ENCODE measurements around the gene SLC27A3.

The SLC27A3 gene

GRCh38 chr1:153774780-153775457, at the start of gene SLC27A3:
Gene SLC27A3 (plus strand): TSS chr1:153775407. CDS start chr1:153775498, 91 bp downstream.
- DNase-seq (ENCODE audit: low spot score): peak; percentile 72

DNA sequence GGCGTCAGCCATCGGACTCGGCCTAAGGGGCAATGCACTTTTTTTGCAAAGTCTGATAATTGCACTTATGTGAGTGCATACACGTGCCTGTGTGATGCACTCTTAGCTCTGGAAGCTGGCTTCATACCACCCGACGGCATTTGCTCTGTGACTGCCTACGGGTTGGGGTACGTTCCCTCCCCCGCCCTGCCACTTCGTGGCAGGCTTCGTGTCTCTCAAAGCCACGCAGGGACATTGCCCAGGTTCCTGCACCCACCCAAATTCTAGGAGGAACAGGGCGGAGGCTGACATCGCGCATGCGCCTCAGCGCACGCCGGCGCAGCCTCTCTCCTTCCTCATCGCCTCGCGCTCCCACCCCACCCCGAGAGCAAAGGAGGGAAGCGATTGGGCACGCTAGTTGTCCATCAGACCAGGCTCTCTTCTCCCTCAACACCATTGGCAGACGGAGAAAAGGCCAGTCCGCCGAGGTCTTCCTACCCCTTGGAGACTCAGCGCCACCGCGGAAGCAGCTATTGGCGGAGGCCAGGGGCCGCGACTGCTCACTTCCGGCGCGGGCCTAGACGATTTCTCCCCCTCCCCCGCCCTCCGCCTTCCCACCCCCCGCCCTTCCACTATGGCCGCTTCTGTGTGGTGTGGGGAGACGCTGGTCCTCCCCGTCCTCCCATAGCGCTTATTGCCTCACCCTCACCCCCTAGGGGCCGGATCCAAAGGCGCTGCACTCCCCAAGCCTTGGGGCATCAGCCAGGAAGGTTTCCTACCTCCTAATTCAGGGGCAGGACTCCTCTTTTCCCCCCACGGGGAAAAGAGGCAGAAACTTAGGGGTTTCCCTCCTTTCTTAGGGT, 47.5 kb upstream of the SLC27A3 start, which contains the start of gene INTS3:
Gene INTS3, plus strand, starts transcription at position 588 of the 842 bp plus-strand sequence. CDS start 585 bp downstream, outside the sequence.
- peak; percentile 100 for DNase-seq (ENCODE audit: low spot score)

- peak; percentile 36 for DNase-seq (ENCODE audit: low spot score)
Observed at GRCh38 chr1:153728305-153729066, 46.7 kb upstream of the SLC27A3 start.

- DNase-seq (ENCODE audit: low spot score): no peak
Observed at GRCh38 chr1:153730468-153730988, 44.7 kb upstream of the SLC27A3 start.

DNA sequence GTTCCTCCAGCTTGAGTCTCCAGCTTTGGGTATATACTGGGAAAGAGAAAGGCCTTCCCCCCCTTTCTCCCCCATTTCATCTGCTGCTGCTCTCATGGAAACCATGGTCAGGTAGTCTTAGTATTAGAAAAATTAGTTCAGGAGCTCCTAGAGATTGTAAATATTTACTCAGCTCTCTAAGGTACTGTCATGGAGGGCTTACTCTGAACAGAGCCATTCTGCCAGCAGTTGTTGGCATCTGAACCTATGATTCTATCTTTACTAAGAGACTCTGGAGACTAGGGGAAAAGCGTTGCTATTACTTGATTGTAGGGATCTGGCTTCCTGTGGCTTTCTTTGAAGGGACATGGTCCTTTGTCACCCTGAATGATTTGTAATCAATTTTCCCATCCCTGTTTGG, 41.2 kb upstream of the SLC27A3 start:
- DNase-seq (ENCODE audit: low spot score): no peak

DNA sequence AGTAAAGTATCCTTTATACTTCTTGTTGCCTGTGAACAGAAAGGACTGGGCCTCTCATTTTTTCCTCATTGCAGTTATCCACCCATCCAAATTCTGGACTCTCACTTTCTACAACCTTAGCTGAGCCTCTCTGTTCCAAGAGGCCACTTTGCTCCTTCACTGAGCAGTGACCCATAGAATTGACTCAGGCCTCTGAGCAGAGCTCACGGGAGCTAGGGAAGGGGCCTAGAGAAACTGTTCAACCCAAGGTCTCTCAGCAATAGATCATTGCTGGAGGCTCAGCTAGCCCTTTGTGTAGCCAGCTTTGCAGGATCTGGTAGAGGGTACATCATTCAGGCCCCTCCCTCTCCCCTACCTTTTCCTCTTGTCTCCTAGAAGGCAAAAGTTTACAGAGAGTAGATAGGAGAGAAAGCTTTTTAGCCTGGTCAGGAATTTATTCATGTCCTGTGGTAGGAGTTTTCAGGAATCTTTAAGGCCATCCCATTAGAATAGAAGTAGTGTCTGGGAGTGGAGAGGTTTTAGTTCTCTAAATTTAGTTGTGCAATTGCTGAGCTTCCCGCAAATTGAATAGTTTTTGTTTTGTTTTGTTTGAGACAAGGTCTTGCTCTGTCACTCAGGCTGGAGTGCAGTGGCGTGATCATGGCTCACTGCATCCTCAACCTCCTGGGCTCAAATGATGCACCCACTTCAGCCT, 40.7 kb upstream of the SLC27A3 start:
- no peak for DNase-seq (ENCODE audit: low spot score)

- DNase-seq (ENCODE audit: low spot score): no peak
Observed at GRCh38 chr1:153735090-153735420, 40.2 kb upstream of the SLC27A3 start.

- DNase-seq (ENCODE audit: low spot score): no peak
Observed at GRCh38 chr1:153741986-153742385, 33.2 kb upstream of the SLC27A3 start.

GRCh38 chr1:153742411-153743142, 32.6 kb upstream of the SLC27A3 start:
- no peak for DNase-seq (ENCODE audit: low spot score)

DNA sequence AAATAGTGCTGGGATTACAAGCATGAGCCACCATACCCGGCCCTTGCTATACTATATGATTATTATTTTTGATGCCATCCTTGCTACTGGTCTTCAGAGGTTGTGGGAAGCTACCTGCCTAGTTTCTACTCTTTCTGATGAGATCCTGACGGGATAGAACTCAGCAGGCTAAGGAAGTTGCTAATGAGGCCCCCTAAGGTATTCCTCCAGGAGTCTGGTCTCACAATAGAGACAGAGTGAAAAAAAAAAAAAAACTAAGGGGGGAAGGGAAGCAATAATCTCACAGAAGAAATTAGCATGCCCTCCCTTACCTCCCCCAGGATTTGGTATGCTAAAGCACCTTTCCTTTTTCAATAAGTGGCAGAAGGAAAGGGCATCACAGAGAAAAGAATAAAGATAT, 29.8 kb upstream of the SLC27A3 start:
- DNase-seq (ENCODE audit: low spot score): no peak

GRCh38 chr1:153746174-153746573, 29.0 kb upstream of the SLC27A3 start:
- DNase-seq (ENCODE audit: low spot score): no peak

GRCh38 chr1:153748903-153749302, 26.3 kb upstream of the SLC27A3 start:
- no peak for DNase-seq (ENCODE audit: low spot score)

GRCh38 chr1:153749408-153750005, 25.7 kb upstream of the SLC27A3 start:
- DNase-seq (ENCODE audit: low spot score): peak; percentile 91

GRCh38 chr1:153750026-153750995, 24.9 kb upstream of the SLC27A3 start:
- no peak for DNase-seq (ENCODE audit: low spot score)

GRCh38 chr1:153752072-153752471, 23.1 kb upstream of the SLC27A3 start:
- no peak for DNase-seq (ENCODE audit: low spot score)

DNA sequence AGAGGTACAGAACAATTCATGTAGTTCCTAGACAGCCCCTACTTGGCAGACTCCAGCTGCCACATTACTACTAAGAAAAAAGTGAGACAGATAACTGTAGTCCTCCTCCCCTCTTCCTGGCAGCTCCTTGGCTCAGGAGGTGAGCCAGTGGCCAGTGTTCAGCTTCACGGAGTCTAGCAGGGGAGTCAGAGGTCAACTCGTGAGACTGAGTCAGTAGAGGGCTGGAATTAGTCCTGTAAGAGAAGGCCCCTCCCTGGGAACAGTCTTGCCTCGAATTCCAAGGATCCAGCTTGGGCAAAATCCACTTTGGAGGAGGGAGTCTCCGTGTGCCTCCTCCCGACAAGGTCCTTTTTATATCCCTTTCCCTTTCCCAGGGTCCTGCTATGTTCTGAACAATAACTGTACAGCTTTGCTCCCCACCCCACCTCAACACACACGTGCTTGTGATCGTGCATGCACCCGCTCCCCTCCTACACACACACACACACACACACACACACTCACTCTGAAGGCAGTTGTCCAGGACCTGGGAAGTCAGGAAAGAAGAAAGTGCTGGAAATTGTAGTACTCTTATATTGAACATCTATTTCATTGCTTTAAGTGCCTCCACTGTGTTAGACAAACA, 22.5 kb upstream of the SLC27A3 start:
- DNase-seq (ENCODE audit: low spot score): no peak

- DNase-seq (ENCODE audit: low spot score): no peak
Observed at GRCh38 chr1:153754266-153754665, 20.9 kb upstream of the SLC27A3 start.

DNA sequence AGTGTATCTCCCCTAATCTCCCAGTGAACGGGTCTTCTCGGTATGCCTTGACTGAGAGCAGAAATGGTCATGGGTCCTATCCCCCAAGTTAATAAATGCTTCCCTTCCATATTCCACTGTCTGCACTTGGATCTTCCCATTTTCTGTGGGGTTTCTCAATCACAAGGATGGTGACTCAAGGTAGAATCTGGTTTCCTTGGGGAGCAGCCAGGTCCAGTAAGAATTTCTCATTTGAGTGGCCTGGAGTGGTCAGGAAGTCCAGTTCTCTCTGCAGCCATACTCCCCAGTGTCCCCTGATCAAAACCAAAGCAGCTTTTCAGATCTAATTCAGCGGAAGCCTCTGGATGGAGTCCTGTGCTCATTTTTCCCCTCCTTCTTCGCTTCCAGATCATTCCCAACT, 14.8 kb upstream of the SLC27A3 start:
- DNase-seq (ENCODE audit: low spot score): no peak

Measured in Ammon's horn (tissue), 1 donor.